RWPE2 (cell line): Measurements from ENCODE around the gene CAPZB.

Experiments
- ATAC-seq: fragments of 200-7000 bp; cut with Tn5 transposase; 3 replicates; pipeline ENCODE4 v1.9.1; 2021; ENCODE audit warnings: low read depth
- DNase-seq: peaks from one replicate; pipeline ENCODE4 v3.0.0-alpha.2; 2020; ENCODE audit warnings: low spot score
- H3K27ac ChIP-seq: fragments of 450-650 bp; 2 replicates; pipeline ENCODE4 v1.5.1; 2017; ENCODE audit warnings: mild to moderate bottlenecking; ENCODE audit not compliant: poor library complexity, severe bottlenecking
- H3K27me3 ChIP-seq: fragments of 250-450 bp; sonication (Bioruptor Pico); 2 replicates; pipeline ENCODE4 v1.5.1; 2021; ENCODE audit warnings: mild to moderate bottlenecking, moderate library complexity; ENCODE audit not compliant: insufficient read depth, poor library complexity, severe bottlenecking
- H3K36me3 ChIP-seq: fragments of 250-450 bp; sonication (Bioruptor Pico); 2 replicates; pipeline ENCODE4 v1.5.1; 2020; ENCODE audit warnings: low read depth, mild to moderate bottlenecking, moderate library complexity
- H3K4me1 ChIP-seq: fragments of 250-450 bp; sonication (Bioruptor Pico); 2 replicates; pipeline ENCODE4 v1.5.1; 2021; ENCODE audit warnings: mild to moderate bottlenecking, moderate library complexity; ENCODE audit not compliant: insufficient read depth, poor library complexity, severe bottlenecking
- H3K4me3 ChIP-seq: fragments of 250-450 bp; sonication (Bioruptor Pico); 2 replicates; pipeline ENCODE4 v1.5.1; 2021; ENCODE audit warnings: mild to moderate bottlenecking, moderate library complexity; ENCODE audit not compliant: severe bottlenecking
- H3K9me3 ChIP-seq: fragments of 250-450 bp; sonication (Bioruptor Pico); 2 replicates; pipeline ENCODE4 v1.5.1; 2021; ENCODE audit warnings: mild to moderate bottlenecking, moderate library complexity; ENCODE audit not compliant: severe bottlenecking
- CTCF ChIP-seq: fragments of 450-650 bp; IDR thresholded peaks from one replicate; pipeline ENCODE4 v1.5.1; 2017; ENCODE audit warnings: mild to moderate bottlenecking, moderate library complexity; ENCODE audit not compliant: poor library complexity, severe bottlenecking

CAPZB gene

DNA sequence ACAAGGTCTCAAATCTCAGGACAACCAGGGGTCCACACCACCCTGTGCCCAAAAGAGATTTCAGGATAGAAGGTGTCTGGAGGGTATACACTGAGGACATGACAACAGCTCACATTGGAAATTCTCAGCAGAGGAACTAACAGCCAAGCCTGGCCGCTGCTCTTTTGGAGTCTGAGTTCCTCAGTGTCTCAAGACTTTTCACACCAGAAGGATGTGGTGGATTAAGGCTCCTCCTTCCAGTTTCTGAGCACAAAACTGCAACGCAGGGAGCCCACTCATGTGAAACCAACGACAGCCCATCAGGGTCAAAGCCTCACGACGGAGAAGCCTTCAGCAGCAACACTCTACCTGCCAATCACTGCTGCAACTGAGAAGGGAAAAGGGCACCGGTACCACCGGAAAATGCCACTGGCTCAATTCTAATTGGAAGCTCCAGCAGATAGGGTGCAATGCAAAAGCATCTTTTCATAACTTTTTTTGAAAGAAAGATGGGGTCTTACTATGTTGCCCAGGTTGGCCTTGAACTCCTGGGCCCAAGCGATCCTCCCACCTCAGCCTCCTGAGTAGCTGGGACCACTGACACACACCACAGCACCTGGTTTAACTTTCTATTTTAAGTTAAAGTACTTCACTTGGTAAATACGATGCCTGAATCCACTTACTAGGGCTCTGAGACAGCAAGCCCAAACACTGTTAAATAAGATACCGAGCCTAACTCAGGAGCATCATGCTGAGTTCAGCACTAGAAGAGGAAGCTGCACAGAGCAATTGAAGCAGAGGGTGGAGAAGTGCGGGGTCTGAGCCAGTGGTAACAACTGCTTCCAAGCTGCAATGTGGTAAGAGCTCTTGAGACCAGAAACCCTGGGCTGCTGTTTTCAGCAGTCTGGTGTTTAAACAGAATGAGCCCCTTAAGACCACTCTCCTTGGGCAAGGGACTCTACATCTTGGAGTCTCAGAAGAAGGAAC, 7.8 kb downstream of the CAPZB start:
- Histone ChIP-seq H3K9me3 (no peaks in the 10 kb centered on the region), H3K4me1 (peaks cover 6% of the 10 kb centered on the region), H3K4me3 (no peak overlapping the region), H3K27me3 (no peaks in the 10 kb centered on the region), H3K27ac (no peak overlapping the region), H3K36me3 (peaks cover 48% of the 10 kb centered on the region)
- TF ChIP-seq CTCF = no peak
- ATAC-seq = no peak
- DNase-seq = no peak

GRCh38 chr1:19476450-19477190, 8.7 kb downstream of the CAPZB start:
- ATAC-seq (no peak), DNase-seq (no peak)
- Histone ChIP-seq H3K27me3 (no peaks in the 10 kb centered on the region), H3K4me3 (no peak overlapping the region), H3K27ac (no peak overlapping the region), H3K4me1 (no peaks in the 10 kb centered on the region), H3K36me3 (peaks cover 43% of the 10 kb centered on the region), H3K9me3 (no peaks in the 10 kb centered on the region)
- TF ChIP-seq CTCF = no peak

DNA sequence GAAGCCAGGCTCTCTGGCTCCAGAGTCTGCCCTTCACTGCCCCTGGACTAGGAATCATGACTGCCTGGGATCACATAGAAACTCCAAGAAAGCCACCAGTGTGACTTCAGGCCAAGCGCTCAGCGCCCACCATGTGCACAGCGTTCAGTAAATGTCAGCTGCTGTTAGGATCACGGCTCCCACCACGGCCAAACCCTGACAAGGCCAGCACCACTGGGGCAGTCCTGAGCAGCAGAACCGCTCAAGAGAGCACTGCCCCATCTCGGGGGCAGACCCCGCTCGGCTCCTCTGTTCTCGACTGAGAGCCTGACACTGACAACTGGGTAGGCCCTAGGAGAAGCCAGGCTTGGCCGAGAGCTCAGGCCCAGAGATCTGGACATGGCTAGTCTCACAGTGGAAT, 10.0 kb downstream of the CAPZB start:
- Histone ChIP-seq H3K4me3 (no peak overlapping the region), H3K9me3 (no peaks in the 10 kb centered on the region), H3K27me3 (no peaks in the 10 kb centered on the region), H3K36me3 (peaks cover 42% of the 10 kb centered on the region), H3K27ac (no peak overlapping the region), H3K4me1 (no peaks in the 10 kb centered on the region)
- no peak for TF ChIP-seq CTCF
- no peak for DNase-seq
- ATAC-seq = no peak

- Histone ChIP-seq H3K36me3 (peaks cover 29% of the 10 kb centered on the region), H3K4me3 (no peak overlapping the region), H3K4me1 (peaks cover 17% of the 10 kb centered on the region), H3K27me3 (no peaks in the 10 kb centered on the region), H3K27ac (no peak overlapping the region), H3K9me3 (no peaks in the 10 kb centered on the region)
- TF ChIP-seq CTCF = no peak
- DNase-seq (no peak), ATAC-seq (no peak)
These were observed 13.2 kb downstream of the CAPZB start for GRCh38 chr1:19472174-19472573.
